Heart left ventricle (tissue), 16 donors: ENCODE measurements around the gene CFHR2. TPM values are rescaled to one million over a fixed set of nuclear protein-coding genes. Genes with fewer than 3 reads are reported as not detected.
A peak's percentile ranks its signal among the peaks of the same experiment; 100 is the strongest.

Source experiments
- ATAC-seq, 4 donors: fragments of 200-7000 bp; cut with Tn5 transposase; one replicate each; pipeline ENCODE4 v1.9.1; 2020 to 2022; ENCODE audit warnings: moderate library complexity in 4 of 4, mild to moderate bottlenecking in 3 of 4, moderate number of reproducible peaks in 1 of 4
- DNase-seq, 5 donors: peaks; one replicate each; pipeline ENCODE4 v3.0.0-alpha.2; 2020
- H3K27ac ChIP-seq, 12 donors: fragments of 200-600 bp; sonication (generic) in 4 of 12; one replicate each; pipeline versions ENCODE4 v1.5.0 to v1.8.0; 2016 to 2022; ENCODE audit warnings: mild to moderate bottlenecking in 2 of 12
- H3K27me3 ChIP-seq, 9 donors: fragments of 200-600 bp; sonication (generic) in 2 of 9; one replicate each; pipeline versions ENCODE4 v1.5.1 to v1.8.0; 2016 to 2022; ENCODE audit warnings: mild to moderate bottlenecking in 3 of 9
- H3K36me3 ChIP-seq, 9 donors: fragments of 200-600 bp; sonication (generic) in 2 of 9; one replicate each; pipeline versions ENCODE4 v1.5.0 to v1.8.0; 2018 to 2022; ENCODE audit warnings: mild to moderate bottlenecking in 2 of 9
- H3K4me1 ChIP-seq, 12 donors: fragments of 200-600 bp; sonication (generic) in 4 of 12; one replicate each; pipeline versions ENCODE4 v1.5.0 to v1.8.0; 2016 to 2022; ENCODE audit warnings: mild to moderate bottlenecking in 3 of 12
- H3K4me3 ChIP-seq, 12 donors: fragments of 200-600 bp; sonication (generic) in 4 of 12; one replicate each; pipeline versions ENCODE4 v1.5.0 to v1.8.0; 2017 to 2022; ENCODE audit warnings: mild to moderate bottlenecking in 9 of 12, moderate library complexity in 4 of 12
- H3K9me3 ChIP-seq, 12 donors: fragments of 200-600 bp; sonication (generic) in 4 of 12; one replicate each; pipeline versions ENCODE4 v1.5.0 to v1.8.0; 2016 to 2022; ENCODE audit warnings: mild to moderate bottlenecking in 1 of 12
- CTCF ChIP-seq, 12 donors: fragments of 200-600 bp; sonication (generic) in 4 of 12; IDR thresholded peaks; one replicate each; pipeline versions ENCODE4 v1.5.0 to v1.8.0; 2018 to 2022; ENCODE audit warnings: antibody characterized with exemption in 12 of 12, mild to moderate bottlenecking in 5 of 12
- POLR2A ChIP-seq, 2 donors: fragments of 450-650 bp; IDR thresholded peaks; one replicate each; pipeline ENCODE4 v1.6.1; 2017; ENCODE audit warnings: antibody characterized with exemption in 2 of 2, mild to moderate bottlenecking in 2 of 2, moderate library complexity in 2 of 2
- WGBS, 4 donors: extraction: QIAGEN DNeasy Blood & Tissue Kit in 2 of 4; methylation state at CpG; one replicate each; pipeline versions ENCODE4 v1.1.5 to v1.1.7; 2013 to 2018; 5-methylcytosine and 5-hydroxymethylcytosine counted together
- intact Hi-C, 10 donors: fragments of 100-400 bp; cut with DNase I; formaldehyde crosslinking; loops; one replicate each; pipeline versions ENCODE4 v1.11.1 to v1.14.2; 2022
- polyA plus RNA-seq, 2 donors: library from polyadenylated mRNA; stranded (reverse); fragments of 200-250 nt; gene quantifications; one replicate each; pipeline ENCODE4 v1.2.3, GENCODE V29; 2013
- total RNA-seq, 9 donors: library from RNA; depleted of rRNA in 2 of 9; stranded (reverse); fragments of >200 nt in 2 of 9; fragmentation: NEBNext Ultra II Directional in 3 of 9; extraction: Animal tissue kit (Norgen Biotek cat#: 25700) in 3 of 9; gene quantifications; one replicate each; pipeline versions ENCODE4 v1.1.0 to v1.2.4, GENCODE V29; 2016 to 2023
- donor health status: ischemic (EF 13 %, LVEDD 7.1; RV severe dilation, severe dysfunction).
- donor health status: healthy with polysubstance abuse.
- donor health status: DM: no; HTN: yes; CAD: no.
- donor health status: DM: no; HTN: no; CAD: no.
- donor health status: ischemic (EF 25% LVEDD 6.9; RV normal size, moderate dysfunction).
- donor health status: ischemic (EF 25% LVEDD 5.7; RV mildly dilated, moderate dysfunction).
- donor health status: healthy.
- donor health status: DM: yes; HTN: yes; CAD: no.
- donor health status: ischemic (EF 35%, LVEDD 5.7; RV mildly dilated, moderate dysfunction).
- donor health status: nonischemic (EF 11% LVEDD 7.7; RV severe dilation, severe dysfunction).
- donor health status: DM: yes; HTN: yes; CAD: no.
- donor health status: PGD.
- donor health status: ischemic (EF 29% LVEDD 5.4; RV normal size, mild dysfunction).
- donor health status: nonischemic (EF 23%, LVEDD 6.1; RV moderate dilation, normal function).

The CFHR2 gene
- total and polyA plus RNA-seq, 11 donors, result not detected

DNA sequence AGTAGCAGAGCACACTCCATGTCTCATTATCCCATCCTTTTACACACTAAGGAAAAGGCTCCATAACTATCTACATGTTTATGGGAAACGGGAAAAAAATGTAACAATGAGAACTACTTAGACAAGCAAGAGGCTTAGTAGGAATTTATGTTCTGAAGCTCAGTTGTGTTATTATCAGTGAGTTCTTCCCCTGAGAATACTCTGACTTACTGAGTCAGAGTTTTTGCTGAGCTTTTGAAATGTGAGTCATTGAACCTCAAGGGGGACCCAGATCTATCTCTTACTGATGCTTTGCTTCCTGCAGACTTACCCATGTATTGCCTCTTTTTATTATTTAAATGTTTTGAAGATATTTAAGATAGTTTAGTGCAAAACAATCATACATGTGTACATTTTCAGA is 53.9 kb downstream of the CFHR2 start:
- Histone ChIP-seq H3K9me3 (no peaks in the 10 kb centered on the region), H3K4me3 (no peak overlapping the region), H3K27me3 (no peaks in the 10 kb centered on the region), H3K4me1 (no peaks in the 10 kb centered on the region), H3K27ac (no peak overlapping the region), H3K36me3 (no peaks in the 10 kb centered on the region)
- intact Hi-C loops, result no loop called here
- ATAC-seq (peak in 1 of 4 donors; percentile 63), DNase-seq (no peak)
- no peak for TF ChIP-seq POLR2A (IDR thresholded peaks at IDR 0.05)
- TF ChIP-seq CTCF (IDR thresholded peaks at IDR 0.05), result no peak
- whole genome bisulfite sequencing, 4 donors, result 54 to 68% (median 57%) methylated on average over 1 of the region's 1 CpG

GRCh38 chr1:197001828-197002227 is 58.3 kb downstream of the CFHR2 start:
- Histone ChIP-seq H3K4me3 (no peak overlapping the region), H3K9me3 (no peaks in the 10 kb centered on the region), H3K36me3 (no peaks in the 10 kb centered on the region), H3K27ac (no peak overlapping the region), H3K4me1 (no peaks in the 10 kb centered on the region), H3K27me3 (no peaks in the 10 kb centered on the region)
- intact Hi-C loops, result no loop called here
- ATAC-seq, result no peak
- 81 to 94% (median 89%) methylated on average over 2 of the region's 2 CpGs for WGBS, 4 donors
- DNase-seq, result no peak
- TF ChIP-seq POLR2A (IDR thresholded peaks at IDR 0.05) (no peak), CTCF (IDR thresholded peaks at IDR 0.05) (no peak)

- 58 to 81% (median 64%) methylated on average over 2 of the region's 2 CpGs for WGBS, 4 donors
- no peak for DNase-seq
Measured at GRCh38 chr1:197003132-197003531, 59.6 kb downstream of the CFHR2 start.

DNA sequence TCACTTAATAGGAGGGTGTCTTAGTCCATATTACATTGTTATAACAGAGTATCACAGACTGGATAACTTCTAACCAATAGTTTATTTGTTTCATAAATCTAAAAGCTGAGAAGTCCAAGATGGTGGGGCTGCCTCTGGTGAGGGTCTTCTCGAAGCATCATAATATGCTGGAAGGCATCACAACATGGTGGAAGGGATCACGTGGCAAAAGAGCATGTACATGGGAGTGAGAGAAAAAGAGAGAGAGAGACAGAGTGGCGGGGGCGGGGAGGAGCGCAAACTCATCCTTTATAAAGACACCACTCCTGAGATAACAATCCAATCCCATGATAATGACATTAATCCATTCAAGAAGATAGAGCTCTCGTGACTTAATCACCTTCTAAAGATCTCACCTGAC is 65.3 kb downstream of the CFHR2 start:
- DNase-seq (no peak), ATAC-seq (no peak)
- Histone ChIP-seq H3K27ac (no peak overlapping the region), H3K4me3 (no peak overlapping the region), H3K4me1 (no peaks in the 10 kb centered on the region), H3K36me3 (no peaks in the 10 kb centered on the region), H3K27me3 (no peaks in the 10 kb centered on the region), H3K9me3 (peaks cover 0 to 18% (median 0%) of the 10 kb centered on the region in 12 donors)
- no peak for TF ChIP-seq POLR2A (IDR thresholded peaks at IDR 0.05)
- TF ChIP-seq CTCF (IDR thresholded peaks at IDR 0.05), result no peak
- intact Hi-C loops, result no loop called here
- 82 to 91% (median 89%) methylated on average over 6 of the region's 6 CpGs for WGBS, 4 donors

More at GRCh38 chr1:197003132-197003531, 59.6 kb downstream of the CFHR2 start:
- Histone ChIP-seq H3K4me1 (no peaks in the 10 kb centered on the region), H3K36me3 (no peaks in the 10 kb centered on the region), H3K4me3 (no peak overlapping the region), H3K9me3 (no peaks in the 10 kb centered on the region), H3K27ac (no peak overlapping the region), H3K27me3 (no peaks in the 10 kb centered on the region)
- TF ChIP-seq POLR2A (IDR thresholded peaks at IDR 0.05), result no peak
- no peak for TF ChIP-seq CTCF (IDR thresholded peaks at IDR 0.05)
- ATAC-seq, result no peak
- intact Hi-C loops, result no loop called here

Other genes with a start within 250 kb of the CFHR2 start
- under 1 TPM in 1 of 9 donors, not detected in 8; 0.21 TPM for gene CFHR3, start 168.9 kb upstream of the CFHR2 start, total RNA-seq
- gene CFHR3, start 168.9 kb upstream of the CFHR2 start, polyA plus RNA-seq, result under 1 TPM in 1 of 2 donors, not detected in 1; 0.15 TPM
- gene CFHR1, start 124.0 kb upstream of the CFHR2 start, total RNA-seq, result under 1 TPM in 1 of 9 donors, not detected in 8; 0.29 TPM
- gene CFHR1, start 124.0 kb upstream of the CFHR2 start, polyA plus RNA-seq, result not detected
- gene CFHR4, start 55.7 kb upstream of the CFHR2 start, total RNA-seq, result not detected
- not detected for gene CFHR4, start 55.7 kb upstream of the CFHR2 start, polyA plus RNA-seq
- not detected for gene CFHR5, start 33.8 kb downstream of the CFHR2 start, total RNA-seq
- not detected for gene CFHR5, start 33.8 kb downstream of the CFHR2 start, polyA plus RNA-seq
- not detected for gene F13B, start 123.5 kb downstream of the CFHR2 start, total RNA-seq
- not detected for gene F13B, start 123.5 kb downstream of the CFHR2 start, polyA plus RNA-seq
- gene ASPM, start 202.9 kb downstream of the CFHR2 start, total RNA-seq, result 1 to 10 TPM in 1 of 9 donors, under 1 TPM in 8; 0.19 to 5.9 (median 0.46) TPM
- gene ASPM, start 202.9 kb downstream of the CFHR2 start, polyA plus RNA-seq, result under 1 TPM; 0.08 TPM